KBM-7 (cell line): ENCODE measurements around the gene CARD11.
"Not testable (repeated sequence)": the region's sequence is repeated elsewhere in the genome, so short reads cannot be mapped to it uniquely, and the experiment has no call there.

Experiments
- DNase-seq: peaks from one replicate; pipeline ENCODE4 v3.0.0-alpha.2; 2015
- in situ Hi-C: fragments of 300-500 bp; cut with MboI; formaldehyde crosslinking; loops from 2 replicates; pipeline ENCODE4 v1.14.3; 2020; ENCODE audit warnings: low sequenced_read_pairs, low pct_unique_long_range_greater_than_20kb, mixed read lengths

Gene CARD11

DNA sequence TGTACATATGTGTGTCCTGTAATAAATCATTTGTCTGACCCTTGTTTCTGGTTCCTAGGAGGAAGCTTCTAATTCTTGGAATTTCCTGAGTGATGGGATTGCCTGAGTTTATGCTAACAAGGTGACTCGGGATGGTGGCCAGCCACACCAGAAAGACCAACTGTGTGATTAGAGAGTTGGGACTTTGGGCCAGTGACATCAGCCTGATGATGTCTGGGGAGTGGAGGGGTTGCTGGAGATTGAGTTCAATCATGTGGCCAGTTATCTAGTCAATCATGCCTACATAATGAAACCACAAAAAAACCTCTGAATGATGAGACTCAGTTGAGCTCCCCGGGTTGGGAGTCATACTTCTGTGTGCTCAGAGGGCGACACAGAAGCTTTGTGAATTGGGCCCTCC is 23.5 kb upstream of the CARD11 start:
- DNase-seq = no peak
- in situ Hi-C loops = no loop called here

DNA sequence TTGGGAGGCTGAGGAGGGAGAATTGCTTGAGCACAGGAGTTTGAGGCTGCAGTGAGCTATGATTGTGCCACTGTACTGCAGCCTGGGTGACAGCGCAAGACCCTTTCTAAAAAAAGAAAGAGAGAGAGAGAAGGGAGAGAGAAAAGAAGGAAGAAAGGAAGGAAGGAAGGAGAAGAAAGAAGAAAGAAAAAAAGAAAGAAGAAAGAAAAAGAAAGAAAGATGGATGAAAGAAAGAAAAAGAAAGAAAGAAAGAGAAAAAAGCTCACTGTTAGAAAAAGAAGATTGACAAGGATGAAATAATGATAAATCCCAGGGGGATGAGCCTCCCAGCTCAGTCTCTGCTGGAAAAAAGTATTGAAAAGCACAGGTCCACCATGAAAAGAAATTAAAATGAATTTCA is 22.8 kb upstream of the CARD11 start:
- no peak for DNase-seq
- in situ Hi-C loops = no loop called here

DNA sequence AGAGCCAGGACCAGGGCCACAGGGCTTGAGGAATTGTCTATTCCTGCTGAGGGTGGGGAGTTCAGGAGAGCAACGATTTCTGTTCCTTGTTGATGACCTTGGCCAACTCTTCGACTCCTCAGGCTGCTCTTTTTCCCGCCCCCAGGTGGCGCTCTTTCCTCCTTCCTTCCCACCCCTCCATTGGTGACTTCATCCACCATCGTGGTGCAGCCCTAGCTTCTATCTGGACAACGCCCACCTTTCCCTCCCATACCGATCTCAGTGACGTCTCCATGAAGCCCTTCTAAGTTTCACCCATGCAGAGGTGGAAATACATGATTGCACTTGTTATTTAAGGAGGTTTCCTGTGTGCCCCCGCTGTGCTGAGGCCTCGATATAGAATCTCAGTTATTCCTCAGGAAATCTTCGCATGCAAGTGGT is 22.1 kb upstream of the CARD11 start:
- peak; percentile 79 for DNase-seq
- in situ Hi-C loops = no loop called here

DNA sequence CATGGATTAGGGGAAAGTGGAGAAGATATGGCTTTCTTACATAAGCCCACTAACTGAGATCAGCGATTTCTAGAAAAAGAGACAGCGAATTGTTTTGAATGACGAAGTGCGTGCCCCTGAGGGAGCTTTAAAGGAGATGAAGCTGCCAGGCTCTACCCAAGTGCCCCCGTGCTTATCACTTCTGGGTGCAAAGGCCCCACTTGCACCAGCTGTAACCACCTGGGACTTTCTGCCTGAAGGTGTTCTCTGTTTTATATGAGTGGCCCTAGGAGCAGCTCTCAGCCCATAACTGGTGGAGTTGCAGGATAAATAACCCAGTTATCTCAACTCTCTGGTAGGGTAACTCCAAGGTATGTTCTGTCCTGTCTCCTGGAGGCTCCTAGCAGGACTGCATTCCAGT is 20.4 kb upstream of the CARD11 start:
- DNase-seq = no peak
- in situ Hi-C loops = no loop called here

DNA sequence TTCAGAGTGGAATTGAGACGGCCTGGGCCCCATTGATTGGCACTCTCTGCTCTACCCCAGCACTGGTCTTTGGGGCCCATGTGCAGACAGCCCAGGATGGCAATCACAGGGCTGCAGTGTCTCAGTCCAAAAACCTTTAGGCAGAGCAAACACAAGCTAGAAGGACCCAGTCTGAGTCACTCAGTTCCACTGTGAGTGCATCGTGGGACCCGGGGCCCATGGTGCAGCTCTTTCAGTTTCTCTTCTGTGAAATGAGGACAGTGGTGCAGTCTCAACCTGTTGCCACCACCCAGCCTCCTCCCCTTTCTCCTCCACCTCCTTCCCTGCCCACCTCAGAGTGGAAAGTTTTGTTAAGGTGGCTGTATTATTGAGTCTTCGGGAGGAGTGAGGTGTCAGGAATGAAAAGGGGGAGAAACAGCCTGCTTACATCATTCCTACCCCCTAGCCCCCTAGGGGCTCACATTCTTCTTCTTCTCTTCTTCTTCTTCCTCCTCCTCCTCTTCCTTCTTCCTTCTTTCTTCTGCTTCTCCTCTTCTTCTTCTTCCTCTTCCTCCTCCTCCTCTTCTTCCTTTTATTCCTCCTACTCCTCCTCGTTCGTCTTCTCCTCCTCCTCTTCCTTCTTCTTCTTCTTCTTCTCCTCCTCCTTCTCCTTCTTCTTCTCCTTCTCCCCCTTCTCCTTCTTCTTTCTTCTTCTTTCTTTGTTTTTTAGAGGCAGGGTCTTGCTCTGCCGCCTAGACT is 19.5 kb upstream of the CARD11 start:
- DNase-seq = no peak
- in situ Hi-C loops = no loop called here

DNA sequence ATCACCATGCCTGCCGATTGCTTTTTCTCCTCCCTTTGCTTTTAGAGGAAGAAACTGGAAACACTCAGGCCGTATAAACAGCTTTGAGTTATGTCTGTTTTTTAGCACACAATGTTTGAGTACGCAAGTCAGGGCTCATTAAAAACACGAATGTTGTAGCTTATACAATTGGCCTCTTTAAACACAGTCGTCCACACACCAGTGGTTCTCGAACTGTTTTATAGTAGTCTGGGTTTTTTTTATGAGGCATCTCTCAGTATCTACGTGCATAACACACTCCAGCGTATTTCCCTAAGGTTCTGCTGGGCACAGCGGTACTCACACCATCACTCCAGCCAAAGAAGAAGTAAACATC is 13.4 kb upstream of the CARD11 start:
- no peak for DNase-seq
- in situ Hi-C loops = no loop called here

DNA sequence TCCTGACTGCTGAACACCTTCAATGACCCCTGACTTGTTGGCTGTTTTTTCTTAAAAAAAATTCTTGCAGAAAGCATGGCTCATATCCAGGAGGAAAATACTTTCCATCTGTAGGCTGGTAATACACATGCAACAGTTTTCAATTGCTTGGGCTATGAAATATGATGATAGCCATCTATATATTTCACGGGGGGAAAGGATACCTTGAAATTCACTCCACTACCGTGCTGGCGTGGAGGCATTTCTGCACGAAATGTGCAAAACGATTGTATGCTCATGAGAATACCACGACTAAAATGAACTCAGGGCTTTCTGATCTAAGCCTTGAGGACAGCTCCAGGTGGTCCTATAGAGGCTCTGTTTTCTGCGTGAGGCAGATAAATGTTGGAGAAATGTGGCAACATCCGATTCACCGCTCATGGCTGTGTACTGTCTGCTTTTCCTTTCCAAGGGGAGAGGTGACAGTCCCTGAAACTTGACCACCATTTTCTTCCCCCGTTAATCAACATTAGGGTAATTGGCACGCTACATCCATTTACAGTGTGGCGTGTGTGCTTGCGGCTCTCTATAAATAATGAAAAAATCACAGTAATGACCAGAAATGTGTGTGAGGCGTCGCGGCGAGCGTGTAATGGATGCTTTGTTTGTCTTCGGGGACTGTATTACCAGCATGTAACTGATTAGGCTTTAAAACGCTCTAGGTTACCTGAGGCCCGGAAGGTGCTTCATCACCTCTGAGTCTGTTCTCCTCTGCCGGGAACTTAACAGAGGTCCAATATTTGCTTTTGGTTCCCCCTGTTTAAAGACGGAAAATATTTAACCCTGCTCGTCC is 12.8 kb upstream of the CARD11 start:
- in situ Hi-C loops = no loop called here
- DNase-seq = no peak

DNA sequence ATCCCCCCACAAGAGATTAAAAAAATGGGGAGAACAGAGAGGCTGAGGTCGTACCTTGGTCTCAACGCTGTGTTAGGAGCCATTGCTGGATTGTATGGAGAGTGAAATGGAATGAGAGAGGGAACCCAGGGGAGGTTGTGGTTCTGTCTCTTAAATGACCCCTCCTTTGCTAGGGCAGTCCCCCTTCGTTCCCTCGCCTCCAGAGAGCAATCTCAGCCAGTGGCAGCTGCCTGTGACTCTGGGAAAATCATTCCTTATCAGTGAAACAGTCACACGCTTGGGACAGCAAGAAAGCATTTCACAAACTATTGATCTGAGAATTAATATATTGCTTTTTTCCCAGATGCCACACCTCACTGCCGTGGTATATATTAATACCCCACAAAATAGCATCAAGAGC is 12.0 kb upstream of the CARD11 start:
- in situ Hi-C loops = no loop called here
- no peak for DNase-seq

DNA sequence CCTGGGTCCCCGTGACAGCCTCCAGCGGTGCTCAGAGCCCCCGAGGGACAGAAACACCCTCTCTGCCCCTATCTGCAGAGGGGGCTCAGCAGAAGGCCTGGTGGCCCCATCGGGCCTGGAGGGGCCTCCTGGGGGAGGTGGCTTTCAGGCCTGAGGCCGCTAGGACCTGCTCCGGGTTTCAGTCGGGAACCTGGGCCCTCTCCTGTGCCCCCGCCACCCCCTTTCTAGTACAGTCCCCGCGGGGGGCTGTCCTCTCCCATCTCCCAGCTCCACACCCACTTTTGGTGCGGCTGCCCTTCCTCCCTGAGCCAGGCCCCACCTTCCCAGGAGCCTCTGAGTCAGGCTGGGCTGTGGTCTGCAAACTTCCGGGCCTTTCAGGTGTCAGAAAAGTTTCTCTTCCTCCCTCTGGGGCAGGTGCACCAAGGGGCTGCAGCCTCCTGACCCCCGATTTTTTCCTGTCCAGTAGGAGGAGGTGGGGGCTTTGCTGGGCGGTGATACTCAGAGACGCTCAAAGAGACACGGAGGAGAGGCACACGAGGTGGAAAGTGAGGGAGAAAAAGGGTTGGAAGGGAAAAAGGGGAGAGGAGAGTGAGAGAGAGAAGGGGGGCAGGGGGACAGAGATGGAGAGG is 692 bp downstream of the CARD11 start:
- in situ Hi-C loops = no loop called here
- no peak for DNase-seq

DNA sequence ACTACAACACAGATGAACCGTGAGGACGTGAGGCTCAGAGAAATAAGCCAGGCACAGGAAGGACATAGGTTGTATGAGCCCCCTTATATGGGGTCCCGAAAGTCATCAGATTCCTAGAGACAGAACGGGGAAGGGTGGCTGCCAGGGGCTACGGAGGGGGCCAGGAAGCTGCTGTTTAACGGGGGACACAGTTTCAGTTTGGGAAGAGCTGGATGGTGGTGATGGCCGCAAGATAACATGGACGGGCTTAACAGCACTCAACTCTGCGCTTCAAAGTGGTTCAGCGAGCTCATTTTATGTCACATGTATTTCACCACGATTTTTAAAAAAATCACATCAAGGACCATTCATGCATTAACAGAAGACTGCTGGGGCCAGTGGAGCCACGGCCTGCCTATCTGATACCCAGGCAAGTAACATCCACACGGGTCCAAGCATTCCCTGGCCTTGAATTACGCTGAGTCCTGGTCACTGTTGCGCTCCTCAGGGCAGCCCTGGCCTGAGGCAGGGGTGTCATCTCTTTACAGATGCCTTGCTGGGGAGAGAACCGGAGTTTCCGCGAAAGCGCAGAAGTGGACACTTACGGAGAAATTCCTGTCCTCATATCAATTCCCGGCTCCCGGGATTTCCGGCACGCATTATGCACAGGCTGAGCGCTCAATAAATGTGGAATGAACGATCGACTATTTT is 1.5 kb downstream of the CARD11 start:
- in situ Hi-C loops = no loop called here
- DNase-seq = no peak

DNA sequence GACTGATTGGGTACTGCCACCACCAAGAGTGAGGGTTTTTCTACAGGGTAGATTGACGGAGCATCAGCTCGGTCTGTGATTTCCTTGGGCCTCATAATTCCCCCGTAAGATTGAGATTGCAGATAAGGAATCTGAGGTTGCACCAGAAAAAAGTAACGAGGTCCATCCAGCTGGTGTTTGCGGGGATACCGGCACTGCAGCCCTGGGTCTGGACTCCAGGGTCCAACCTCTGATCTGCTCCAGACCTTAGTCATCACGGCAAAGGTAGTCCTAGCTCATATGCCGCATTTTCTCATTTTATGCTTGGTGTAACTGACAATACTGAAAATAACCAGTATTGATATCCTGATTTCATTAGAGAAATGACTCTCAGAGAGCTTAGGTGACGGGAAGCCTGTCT is 3.9 kb downstream of the CARD11 start:
- DNase-seq = no peak
- in situ Hi-C loops = no loop called here

DNA sequence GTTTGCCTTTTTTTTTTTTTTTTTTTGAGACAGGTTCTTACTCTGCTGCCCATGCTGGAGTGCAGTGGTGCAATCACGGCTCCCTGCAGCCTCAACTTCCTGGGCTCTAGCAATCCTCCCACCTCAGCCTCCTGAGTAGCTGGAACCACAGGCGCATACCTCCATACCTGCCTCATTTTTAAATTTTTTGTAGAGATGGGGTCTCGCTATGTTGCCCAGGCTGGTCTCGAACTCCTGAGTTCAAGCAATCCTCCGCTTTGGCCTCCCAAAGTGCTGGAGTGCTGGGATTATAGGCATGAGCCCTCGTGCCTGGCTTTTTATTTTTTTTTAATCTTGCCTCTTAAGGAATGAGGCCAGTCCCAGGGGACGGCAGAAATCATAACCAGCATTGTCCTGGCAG is 5.7 kb downstream of the CARD11 start:
- in situ Hi-C loops, DNase-seq: not testable (repeated sequence)

DNA sequence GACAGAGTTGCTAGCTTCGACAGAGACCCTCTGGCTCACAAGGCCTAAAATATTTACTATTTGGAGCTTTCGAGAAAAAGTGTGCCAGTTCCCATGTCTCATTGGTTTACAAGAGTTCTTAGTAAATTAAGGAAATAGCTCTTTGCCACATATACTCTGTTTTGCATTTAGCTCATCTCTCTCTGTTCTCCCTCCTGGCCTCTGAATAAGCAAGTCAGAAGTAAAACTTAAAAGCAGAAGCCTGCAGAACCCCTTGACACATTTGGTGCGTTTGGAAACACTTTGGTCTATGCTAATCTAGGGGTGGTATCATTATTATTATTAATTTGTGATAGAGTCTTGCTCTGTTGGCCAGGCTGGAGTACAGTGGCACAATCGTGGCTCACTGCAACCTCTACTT is 6.4 kb downstream of the CARD11 start:
- in situ Hi-C loops = no loop called here
- no peak for DNase-seq

DNA sequence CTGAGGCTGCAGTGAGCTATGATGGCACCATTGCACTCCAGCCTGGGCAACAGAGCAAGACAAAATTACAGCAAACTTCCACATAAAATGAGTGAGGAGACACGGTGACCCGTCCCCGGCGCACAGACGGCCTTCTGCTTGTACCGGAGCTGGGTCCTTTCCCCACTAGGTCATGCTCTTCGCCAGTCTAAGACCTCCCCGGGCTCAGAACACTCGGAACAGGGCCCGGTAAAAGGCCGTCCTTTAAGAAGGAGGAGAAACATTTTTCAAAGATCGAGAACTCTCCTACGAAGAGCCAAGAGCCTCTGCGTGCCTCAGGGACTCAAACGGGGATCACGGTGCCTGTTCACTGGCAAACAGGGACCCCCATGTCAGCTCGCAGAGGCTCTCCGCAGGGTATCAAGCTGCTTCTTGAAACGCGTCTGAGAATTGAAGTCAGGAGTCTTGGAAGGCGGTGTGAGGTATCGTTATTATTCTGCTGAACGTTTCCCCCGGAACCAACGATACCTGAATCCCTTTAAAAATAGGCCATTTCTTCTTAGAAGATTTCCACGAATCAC is 9.0 kb downstream of the CARD11 start:
- in situ Hi-C loops = no loop called here
- no peak for DNase-seq

DNA sequence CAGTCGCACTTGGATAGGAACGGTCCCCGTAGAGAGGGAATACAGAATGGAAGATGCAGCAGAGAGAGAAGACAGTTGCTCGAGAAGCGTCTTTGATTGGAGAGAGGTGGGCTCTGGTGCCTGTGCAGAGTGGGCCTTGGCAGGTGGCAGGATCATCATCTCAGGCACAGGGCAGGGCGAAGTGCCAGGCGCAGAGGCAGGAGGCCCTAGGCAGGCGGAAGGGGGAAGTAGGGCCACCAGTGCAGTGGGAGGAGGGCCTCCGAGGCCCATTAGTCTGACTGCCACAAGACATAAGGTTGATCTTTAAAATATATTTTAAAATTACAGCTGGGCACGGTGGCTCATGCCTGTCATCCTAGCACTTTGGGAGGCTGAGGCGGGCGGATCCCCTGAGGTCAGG is 10.1 kb downstream of the CARD11 start:
- in situ Hi-C loops = no loop called here

DNA sequence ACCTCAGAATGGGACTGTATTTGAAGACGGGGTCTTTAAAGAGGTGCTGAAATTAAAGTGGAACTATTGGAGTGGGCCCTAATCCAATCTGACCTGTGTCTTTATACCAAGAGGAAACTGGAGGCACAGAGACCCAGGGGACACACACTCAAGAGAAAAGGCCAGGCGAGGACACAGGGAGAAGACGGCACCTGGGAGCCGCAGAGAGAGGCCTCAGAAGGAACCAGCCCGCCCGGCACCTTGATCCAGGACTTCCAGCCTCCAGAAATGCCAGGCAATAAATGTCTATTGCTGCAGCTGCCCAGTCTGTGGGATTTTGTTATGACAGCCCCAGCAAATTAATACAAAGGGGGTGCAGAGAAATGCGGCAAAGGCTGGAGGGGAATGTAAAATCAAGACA is 10.5 kb downstream of the CARD11 start:
- no peak for DNase-seq
- in situ Hi-C loops = no loop called here

More for the DNA sequence above, 10.1 kb downstream of the CARD11 start:
- peak; percentile 39 for DNase-seq

DNA sequence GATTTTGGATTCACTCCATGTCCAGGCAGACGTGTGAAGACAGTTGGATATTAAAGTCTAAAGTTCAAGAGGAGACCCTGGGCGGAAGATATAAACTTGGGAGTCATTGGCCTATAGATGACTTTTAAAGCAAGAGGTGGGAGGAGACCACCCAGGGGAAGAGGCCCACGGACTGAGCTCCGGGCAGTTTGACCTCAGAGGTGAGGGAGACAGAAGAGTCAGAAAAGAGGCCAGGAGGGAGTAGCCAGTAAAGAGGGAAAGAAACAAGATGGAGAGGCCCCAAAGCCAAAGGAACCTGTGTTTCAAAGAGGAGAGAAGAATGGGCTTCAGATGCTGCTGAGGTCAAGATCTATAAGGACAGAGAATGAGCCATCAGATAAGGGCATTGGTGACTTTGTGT is 11.4 kb downstream of the CARD11 start:
- in situ Hi-C loops = no loop called here

DNA sequence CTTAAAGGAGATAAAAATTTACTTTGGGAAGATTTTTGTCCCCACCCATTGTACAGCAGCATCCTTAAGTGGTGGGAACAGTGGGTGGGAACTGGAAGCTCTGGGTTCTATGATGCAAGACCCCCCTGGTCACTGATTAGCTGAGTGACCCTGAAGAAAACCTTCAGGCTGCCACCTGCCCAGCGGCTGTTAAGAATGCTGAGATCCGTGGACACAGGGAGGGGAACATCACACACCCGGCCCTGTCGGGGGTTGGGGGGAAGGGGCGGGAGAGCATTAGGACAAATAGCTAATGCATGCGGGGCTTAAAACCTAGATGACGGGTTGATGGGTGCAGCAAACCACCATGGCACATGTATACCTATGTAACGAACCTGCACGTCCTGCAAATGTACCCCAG is 14.5 kb downstream of the CARD11 start:
- no peak for DNase-seq

More for the DNA sequence above, 11.4 kb downstream of the CARD11 start:
- no peak for DNase-seq

DNA sequence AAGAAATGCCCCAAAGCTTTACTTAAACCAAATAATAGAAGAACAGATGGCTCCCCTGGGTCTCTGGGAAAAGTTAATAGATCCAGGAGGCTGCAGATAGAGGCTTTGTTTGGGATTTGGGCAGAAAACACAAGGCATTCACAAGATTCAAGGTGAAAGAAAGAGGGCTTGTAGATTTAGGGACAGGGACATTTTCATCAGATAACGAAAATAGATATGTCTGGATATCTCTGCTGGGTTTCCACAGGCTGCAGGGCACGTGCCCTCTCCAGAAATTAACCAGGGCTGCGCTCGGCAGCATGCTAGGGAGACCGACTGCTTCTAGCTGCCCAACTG is 14.9 kb downstream of the CARD11 start:
- in situ Hi-C loops = no loop called here

More for the DNA sequence above, 14.5 kb downstream of the CARD11 start:
- in situ Hi-C loops = no loop called here

More for the DNA sequence above, 14.9 kb downstream of the CARD11 start:
- DNase-seq = no peak
